Spinal cord (tissue), 10 donors: ENCODE data around the gene APOLD1. TPM values are rescaled to one million over a fixed set of nuclear protein-coding genes. Genes with fewer than 3 reads are reported as not detected.
"Not testable (repeated sequence)": the region's sequence is repeated elsewhere in the genome, so short reads cannot be mapped to it uniquely, and the experiment has no call there.

ENCODE experiments used
- DNase-seq, 6 donors: peaks; one replicate each; pipeline versions ENCODE4 v3.0.0 to v3.0.0-alpha.2; 2013 to 2015; ENCODE audit warnings: low spot score in 6 of 6, low read depth in 4 of 6
- H3K27ac ChIP-seq: one replicate; pipeline ENCODE4 v1.5.1; 2013; ENCODE audit warnings: low read depth, low read length, control low read depth
- H3K27me3 ChIP-seq: one replicate; pipeline ENCODE4 v1.6.1; 2013; ENCODE audit warnings: low read length; ENCODE audit not compliant: control insufficient read depth, insufficient read depth
- H3K36me3 ChIP-seq: one replicate; pipeline ENCODE4 v1.6.1; 2013; ENCODE audit warnings: low read length; ENCODE audit not compliant: control insufficient read depth, insufficient read depth
- H3K4me1 ChIP-seq: one replicate; pipeline ENCODE4 v1.6.1; 2013; ENCODE audit warnings: low read length; ENCODE audit not compliant: control insufficient read depth, insufficient read depth
- H3K4me3 ChIP-seq: one replicate; pipeline ENCODE4 v1.5.1; 2013; ENCODE audit warnings: low read depth, low read length, control low read depth
- H3K9me3 ChIP-seq: one replicate; pipeline ENCODE4 v1.6.1; 2013; ENCODE audit warnings: low read length; ENCODE audit not compliant: control insufficient read depth, insufficient read depth
- WGBS: methylation state at CpG from one replicate; pipeline ENCODE4 v1.1.5; 2013; ENCODE audit warnings: missing lambda C conversion rate; ENCODE audit not compliant: insufficient coverage; 5-methylcytosine and 5-hydroxymethylcytosine counted together
- polyA plus RNA-seq, 2 donors: library from polyadenylated mRNA; unstranded; fragments of 120-200 nt; gene quantifications; one replicate each; pipeline ENCODE4 v1.2.1, GENCODE V29; 2013; ENCODE audit not compliant: insufficient read length in 2 of 2
- total RNA-seq, 2 donors: library from RNA; depleted of rRNA in 1 of 2; stranded (reverse); fragments of 120-200 nt in 1 of 2; fragments of >200 nt in 1 of 2; gene quantifications; one replicate each; pipeline versions ENCODE4 v1.2.3 to v1.2.4, GENCODE V29; 2013 to 2014
- donor health status: healthy.

The APOLD1 gene
- total and polyA plus RNA-seq, 4 donors, result 13.1 to 76.2 (median 26.6) TPM

- no CpG with 5 or more reads among the region's 6 CpGs for WGBS
- H3K4me1 ChIP-seq, result peaks cover 7% of the 10 kb centered on the region
- H3K9me3 ChIP-seq, result no peaks in the 10 kb centered on the region
- DNase-seq, result no peak
- H3K27ac ChIP-seq, result no peak overlapping the region
- H3K27me3 ChIP-seq, result no peaks in the 10 kb centered on the region
- H3K4me3 ChIP-seq, result no peak overlapping the region
- H3K36me3 ChIP-seq, result no peaks in the 10 kb centered on the region
These were observed 18.6 kb downstream of the APOLD1 start for GRCh38 chr12:12804011-12804410.

- Histone ChIP-seq H3K4me3 (no peak overlapping the region), H3K27me3 (no peaks in the 10 kb centered on the region), H3K9me3 (no peaks in the 10 kb centered on the region), H3K4me1 (peaks cover 7% of the 10 kb centered on the region), H3K27ac (no peak overlapping the region), H3K36me3 (no peaks in the 10 kb centered on the region)
- WGBS, result 86% methylated on average over 2 of the region's 6 CpGs
- no peak for DNase-seq
These were observed 19.0 kb downstream of the APOLD1 start for GRCh38 chr12:12804432-12804886.

GRCh38 chr12:12806784-12807516 is 21.5 kb downstream of the APOLD1 start:
- Histone ChIP-seq H3K4me1 (peaks cover 7% of the 10 kb centered on the region), H3K27me3 (no peaks in the 10 kb centered on the region), H3K27ac (peak overlapping the region; percentile 80), H3K9me3 (no peaks in the 10 kb centered on the region), H3K36me3 (no peaks in the 10 kb centered on the region), H3K4me3 (no peak overlapping the region)
- 73% methylated on average over 6 of the region's 8 CpGs for WGBS
- DNase-seq, result no peak

GRCh38 chr12:12807517-12807903 is 22.1 kb downstream of the APOLD1 start:
- not testable (repeated sequence) for H3K9me3 ChIP-seq, H3K4me1 ChIP-seq, H3K4me3 ChIP-seq, H3K36me3 ChIP-seq, H3K27me3 ChIP-seq, DNase-seq
- 71% methylated on average over 1 of the region's 3 CpGs for whole genome bisulfite sequencing
- peak overlapping the region; percentile 80 for H3K27ac ChIP-seq

GRCh38 chr12:12807970-12808702 is 22.7 kb downstream of the APOLD1 start:
- Histone ChIP-seq H3K27me3 (no peaks in the 10 kb centered on the region), H3K27ac (peak overlapping the region; percentile 80), H3K9me3 (no peaks in the 10 kb centered on the region), H3K4me1 (peaks cover 5% of the 10 kb centered on the region), H3K4me3 (no peak overlapping the region), H3K36me3 (no peaks in the 10 kb centered on the region)
- peak in 1 of 6 donors; percentile 37 for DNase-seq
- WGBS, result 75% methylated on average over 4 of the region's 11 CpGs

GRCh38 chr12:12810553-12811021 is 25.1 kb downstream of the APOLD1 start:
- no peaks in the 10 kb centered on the region for H3K36me3 ChIP-seq
- H3K9me3 ChIP-seq, result no peaks in the 10 kb centered on the region
- no peak overlapping the region for H3K27ac ChIP-seq
- 71% methylated on average over 4 of the region's 10 CpGs for WGBS
- H3K27me3 ChIP-seq, result no peaks in the 10 kb centered on the region
- no peak for DNase-seq
- peaks cover 8% of the 10 kb centered on the region for H3K4me1 ChIP-seq
- no peak overlapping the region for H3K4me3 ChIP-seq

GRCh38 chr12:12811343-12811742 is 25.9 kb downstream of the APOLD1 start:
- no peak overlapping the region for H3K4me3 ChIP-seq
- H3K9me3 ChIP-seq, result no peaks in the 10 kb centered on the region
- no peak overlapping the region for H3K27ac ChIP-seq
- no peak for DNase-seq
- no peaks in the 10 kb centered on the region for H3K36me3 ChIP-seq
- no CpG with 5 or more reads among the region's 3 CpGs for WGBS
- H3K27me3 ChIP-seq, result no peaks in the 10 kb centered on the region
- H3K4me1 ChIP-seq, result peaks cover 8% of the 10 kb centered on the region

- Histone ChIP-seq H3K9me3 (no peaks in the 10 kb centered on the region), H3K4me3 (no peak overlapping the region), H3K36me3 (no peaks in the 10 kb centered on the region), H3K4me1 (peaks cover 5% of the 10 kb centered on the region), H3K27me3 (no peaks in the 10 kb centered on the region), H3K27ac (no peak overlapping the region)
- DNase-seq, result no peak
- WGBS, result 100% methylated on average over 4 of the region's 5 CpGs
These were observed 26.7 kb downstream of the APOLD1 start for GRCh38 chr12:12812174-12812573.

GRCh38 chr12:12812618-12813119 is 27.2 kb downstream of the APOLD1 start:
- Histone ChIP-seq H3K27ac (no peak overlapping the region), H3K36me3 (no peaks in the 10 kb centered on the region), H3K9me3 (no peaks in the 10 kb centered on the region), H3K27me3 (no peaks in the 10 kb centered on the region), H3K4me1 (peaks cover 4% of the 10 kb centered on the region), H3K4me3 (peak overlapping the region; percentile 100)
- WGBS, result 78% methylated on average over 6 of the region's 14 CpGs
- DNase-seq, result no peak
